ENCODE measurements around the gene ARHGAP5.

DNA sequence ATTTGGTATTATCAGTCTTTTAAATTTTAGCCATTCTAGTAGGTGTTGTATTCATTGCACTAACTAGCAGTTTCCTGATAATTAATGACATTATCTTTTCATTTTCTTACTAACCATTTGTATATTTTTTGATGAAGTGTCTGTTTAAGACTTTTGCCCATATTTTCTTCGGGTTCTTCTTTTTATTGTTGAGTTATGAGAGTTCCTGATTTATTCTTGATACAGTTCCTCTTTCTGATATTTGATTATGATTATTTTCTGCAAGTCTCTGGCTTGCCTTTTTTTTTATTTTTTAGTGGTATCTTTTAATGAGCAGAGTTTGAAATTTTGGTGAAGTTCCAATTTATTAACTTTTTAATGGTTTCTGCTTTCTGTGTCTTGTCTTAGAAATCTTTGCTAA lies 118.5 kb downstream of the ARHGAP5 start:
- TF ChIP-seq POLR2A (IDR thresholded peaks at IDR 0.05; ENCODE audit: low read depth, low read length) (no peak), EZH2 (IDR thresholded peaks at IDR 0.05; ENCODE audit: borderline replicate concordance, low read depth, low read length, severe bottlenecking) (no peak), POLR2AphosphoS5 (IDR thresholded peaks at IDR 0.05; ENCODE audit: insufficient read depth, low read depth, low read length) (no peak), MAX (IDR thresholded peaks at IDR 0.05; ENCODE audit: insufficient read depth, insufficient read length) (no peak), FOS (IDR thresholded peaks at IDR 0.05; ENCODE audit: borderline replicate concordance, insufficient read depth, low read length) (no peak)
- TF ChIP-seq, protein P1, sequence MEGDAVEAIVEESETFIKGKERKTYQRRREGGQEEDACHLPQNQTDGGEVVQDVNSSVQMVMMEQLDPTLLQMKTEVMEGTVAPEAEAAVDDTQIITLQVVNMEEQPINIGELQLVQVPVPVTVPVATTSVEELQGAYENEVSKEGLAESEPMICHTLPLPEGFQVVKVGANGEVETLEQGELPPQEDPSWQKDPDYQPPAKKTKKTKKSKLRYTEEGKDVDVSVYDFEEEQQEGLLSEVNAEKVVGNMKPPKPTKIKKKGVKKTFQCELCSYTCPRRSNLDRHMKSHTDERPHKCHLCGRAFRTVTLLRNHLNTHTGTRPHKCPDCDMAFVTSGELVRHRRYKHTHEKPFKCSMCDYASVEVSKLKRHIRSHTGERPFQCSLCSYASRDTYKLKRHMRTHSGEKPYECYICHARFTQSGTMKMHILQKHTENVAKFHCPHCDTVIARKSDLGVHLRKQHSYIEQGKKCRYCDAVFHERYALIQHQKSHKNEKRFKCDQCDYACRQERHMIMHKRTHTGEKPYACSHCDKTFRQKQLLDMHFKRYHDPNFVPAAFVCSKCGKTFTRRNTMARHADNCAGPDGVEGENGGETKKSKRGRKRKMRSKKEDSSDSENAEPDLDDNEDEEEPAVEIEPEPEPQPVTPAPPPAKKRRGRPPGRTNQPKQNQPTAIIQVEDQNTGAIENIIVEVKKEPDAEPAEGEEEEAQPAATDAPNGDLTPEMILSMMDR (IDR thresholded peaks at IDR 0.05; ENCODE audit: extremely low read depth in 1 of 2, insufficient read depth in 1 of 2, low read depth in 1 of 2, low read length in 2 of 2) = no peak
